Suprapubic skin (tissue), 4 donors: ENCODE results near the gene MYRFL. TPM values are rescaled to one million over a fixed set of nuclear protein-coding genes. Genes with fewer than 3 reads are reported as not detected.

Experiments
- DNase-seq, 2 donors: peaks; one replicate each; pipeline ENCODE4 v3.0.0-alpha.2; 2019; ENCODE audit warnings: low spot score in 2 of 2
- H3K27ac ChIP-seq: fragments of 200-600 bp; sonication (generic); one replicate; pipeline ENCODE4 v1.5.1; 2019
- H3K27me3 ChIP-seq: fragments of 200-600 bp; sonication (generic); one replicate; pipeline ENCODE4 v1.5.1; 2019
- H3K36me3 ChIP-seq: fragments of 200-600 bp; sonication (generic); one replicate; pipeline ENCODE4 v1.5.1; 2019
- H3K4me1 ChIP-seq: fragments of 200-600 bp; sonication (generic); one replicate; pipeline ENCODE4 v1.5.1; 2019
- H3K4me3 ChIP-seq: fragments of 200-600 bp; sonication (generic); one replicate; pipeline ENCODE4 v1.5.1; 2019; ENCODE audit warnings: mild to moderate bottlenecking
- H3K9me3 ChIP-seq: fragments of 200-600 bp; sonication (generic); one replicate; pipeline ENCODE4 v1.5.1; 2019
- EP300 ChIP-seq: sonication (generic); formaldehyde crosslinking; IDR thresholded peaks from one replicate; pipeline ENCODE4 v1.6.1; 2017; ENCODE audit warnings: antibody characterized with exemption
- POLR2A ChIP-seq, 2 donors: fragments of 450-650 bp; IDR thresholded peaks; one replicate each; pipeline ENCODE4 v1.6.1; 2017; ENCODE audit warnings: antibody characterized with exemption in 2 of 2, mild to moderate bottlenecking in 2 of 2, moderate library complexity in 2 of 2
- POLR2AphosphoS5 ChIP-seq, 3 donors: sonication (generic); formaldehyde crosslinking; IDR thresholded peaks; one replicate each; pipeline ENCODE4 v1.6.1; 2017; ENCODE audit warnings: antibody characterized with exemption in 3 of 3
- WGBS: methylation state at CpG from one replicate; pipeline ENCODE4 v1.1.5; 2018; 5-methylcytosine and 5-hydroxymethylcytosine counted together
- total RNA-seq, 4 donors: library from RNA; depleted of rRNA; stranded (reverse); fragments of >200 nt; gene quantifications; one replicate each; pipeline ENCODE4 v1.1.0, GENCODE V29; 2016
- TF ChIP-seq, protein P1 (sequence below), 2 donors: fragments of 200-600 bp in 1 of 2; fragments of 450-650 bp in 1 of 2; sonication (generic) in 1 of 2; IDR thresholded peaks; one replicate each; pipeline ENCODE4 v1.5.1; 2016 to 2019; ENCODE audit warnings: antibody characterized with exemption in 2 of 2, mild to moderate bottlenecking in 1 of 2, moderate library complexity in 1 of 2

Gene MYRFL
- total RNA-seq, 4 donors from 2014 or later, result 1.2 to 3.2 TPM; not detected in 2

DNA sequence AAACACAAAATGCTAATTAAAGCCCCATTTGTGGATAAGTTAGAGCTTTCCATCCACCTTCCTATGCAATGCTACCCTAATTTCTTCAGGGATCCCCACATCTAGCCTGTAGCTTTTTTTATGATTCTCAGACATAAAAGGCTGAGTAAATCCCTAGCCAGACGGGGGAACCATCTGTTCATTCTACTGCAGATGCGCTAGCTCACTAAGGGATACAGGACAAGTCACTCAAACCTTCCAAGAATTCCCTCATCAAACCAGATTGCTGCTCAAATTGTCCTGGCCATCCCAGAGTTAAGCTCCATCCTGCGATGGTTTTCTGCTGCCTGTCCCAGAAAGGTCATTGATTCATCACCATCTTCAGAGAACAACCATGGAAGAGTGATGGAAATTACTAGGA lies 56.7 kb downstream of the MYRFL start:
- Histone ChIP-seq H3K27ac (no peak overlapping the region), H3K4me3 (no peak overlapping the region), H3K27me3 (no peaks in the 10 kb centered on the region), H3K36me3 (no peaks in the 10 kb centered on the region), H3K9me3 (no peaks in the 10 kb centered on the region), H3K4me1 (peaks cover 7% of the 10 kb centered on the region)
- no peak for TF ChIP-seq EP300
- no peak for TF ChIP-seq POLR2AphosphoS5 (IDR thresholded peaks at IDR 0.05)
- TF ChIP-seq POLR2A (IDR thresholded peaks at IDR 0.05), result no peak
- TF ChIP-seq, protein P1, sequence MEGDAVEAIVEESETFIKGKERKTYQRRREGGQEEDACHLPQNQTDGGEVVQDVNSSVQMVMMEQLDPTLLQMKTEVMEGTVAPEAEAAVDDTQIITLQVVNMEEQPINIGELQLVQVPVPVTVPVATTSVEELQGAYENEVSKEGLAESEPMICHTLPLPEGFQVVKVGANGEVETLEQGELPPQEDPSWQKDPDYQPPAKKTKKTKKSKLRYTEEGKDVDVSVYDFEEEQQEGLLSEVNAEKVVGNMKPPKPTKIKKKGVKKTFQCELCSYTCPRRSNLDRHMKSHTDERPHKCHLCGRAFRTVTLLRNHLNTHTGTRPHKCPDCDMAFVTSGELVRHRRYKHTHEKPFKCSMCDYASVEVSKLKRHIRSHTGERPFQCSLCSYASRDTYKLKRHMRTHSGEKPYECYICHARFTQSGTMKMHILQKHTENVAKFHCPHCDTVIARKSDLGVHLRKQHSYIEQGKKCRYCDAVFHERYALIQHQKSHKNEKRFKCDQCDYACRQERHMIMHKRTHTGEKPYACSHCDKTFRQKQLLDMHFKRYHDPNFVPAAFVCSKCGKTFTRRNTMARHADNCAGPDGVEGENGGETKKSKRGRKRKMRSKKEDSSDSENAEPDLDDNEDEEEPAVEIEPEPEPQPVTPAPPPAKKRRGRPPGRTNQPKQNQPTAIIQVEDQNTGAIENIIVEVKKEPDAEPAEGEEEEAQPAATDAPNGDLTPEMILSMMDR (IDR thresholded peaks at IDR 0.05), result no peak
- no peak for DNase-seq
- WGBS, result 94% methylated on average over 3 of the region's 3 CpGs

DNA sequence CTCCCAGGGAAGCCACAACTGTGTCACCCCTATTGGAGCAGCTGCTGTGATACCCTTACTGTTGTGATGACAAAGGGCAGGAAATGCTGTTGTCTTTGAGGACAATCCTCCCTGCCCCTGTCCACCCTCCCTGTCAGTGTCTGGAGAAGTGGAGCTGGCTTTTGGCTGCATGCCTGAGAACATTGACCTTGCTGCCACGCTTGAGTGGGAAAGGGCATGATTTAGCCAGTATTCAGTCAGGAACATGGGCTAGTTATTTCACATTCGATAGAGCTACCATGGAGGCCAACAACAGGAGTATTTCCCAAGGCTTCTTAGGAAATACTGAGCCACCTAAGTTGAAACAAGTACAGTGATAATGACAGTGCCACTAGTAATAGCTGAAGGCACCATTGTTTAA lies 59.4 kb downstream of the MYRFL start:
- no peak overlapping the region for H3K27ac ChIP-seq
- peaks cover 3% of the 10 kb centered on the region for H3K4me1 ChIP-seq
- no peaks in the 10 kb centered on the region for H3K36me3 ChIP-seq
- no peaks in the 10 kb centered on the region for H3K9me3 ChIP-seq
- 96% methylated on average over 2 of the region's 2 CpGs for WGBS
- TF ChIP-seq POLR2A (IDR thresholded peaks at IDR 0.05) (no peak), POLR2AphosphoS5 (IDR thresholded peaks at IDR 0.05) (no peak), EP300 (no peak)
- TF ChIP-seq, protein P1 (IDR thresholded peaks at IDR 0.05), result no peak
- H3K27me3 ChIP-seq, result no peaks in the 10 kb centered on the region
- no peak for DNase-seq
- H3K4me3 ChIP-seq, result no peak overlapping the region

DNA sequence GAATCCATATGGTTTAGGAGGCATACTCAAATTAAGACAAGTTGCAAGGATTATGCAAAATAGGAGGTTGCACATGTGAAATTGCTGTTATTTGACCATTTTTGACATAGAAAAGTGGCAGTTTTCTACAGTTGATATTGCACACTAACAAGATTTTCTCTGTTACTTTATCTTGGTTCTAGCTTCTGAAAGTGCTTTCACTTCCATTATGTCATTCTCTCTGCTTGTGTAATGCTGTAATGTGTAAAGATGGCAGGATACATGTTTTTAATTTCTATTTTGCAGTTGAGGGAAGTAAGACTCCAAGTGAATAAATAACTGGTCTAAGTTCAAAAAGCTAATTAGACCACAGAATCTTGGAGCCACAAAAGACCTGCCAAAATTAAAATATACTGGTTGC lies 60.6 kb downstream of the MYRFL start:
- H3K27me3 ChIP-seq, result no peaks in the 10 kb centered on the region
- DNase-seq, result no peak
- no peaks in the 10 kb centered on the region for H3K36me3 ChIP-seq
- H3K4me1 ChIP-seq, result peaks cover 3% of the 10 kb centered on the region
- H3K9me3 ChIP-seq, result no peaks in the 10 kb centered on the region
- TF ChIP-seq POLR2AphosphoS5 (IDR thresholded peaks at IDR 0.05), result no peak
- TF ChIP-seq, protein P1 (IDR thresholded peaks at IDR 0.05), result no peak
- no peak overlapping the region for H3K4me3 ChIP-seq
- no peak overlapping the region for H3K27ac ChIP-seq

DNA sequence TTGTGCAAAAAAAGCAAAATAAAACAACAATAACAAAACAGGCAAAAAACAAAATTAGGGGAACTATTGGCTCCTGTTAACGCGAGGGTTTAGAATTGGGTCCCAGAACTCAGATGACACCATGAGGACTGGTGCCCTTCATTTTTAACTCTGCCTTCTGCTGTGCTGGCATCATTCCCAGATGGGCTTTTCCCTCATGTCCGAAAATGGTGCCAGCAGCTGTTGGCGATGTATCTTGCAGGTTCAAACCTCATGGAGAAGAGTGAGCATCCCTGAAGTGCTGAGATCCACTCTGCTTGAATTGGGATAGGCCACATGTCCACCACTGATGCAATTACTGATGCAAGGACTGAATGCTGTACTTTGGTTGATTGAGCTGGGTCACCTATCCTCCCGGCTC lies 61.1 kb downstream of the MYRFL start:
- H3K27ac ChIP-seq, result no peak overlapping the region
- no peaks in the 10 kb centered on the region for H3K9me3 ChIP-seq
- no peaks in the 10 kb centered on the region for H3K36me3 ChIP-seq
- no peaks in the 10 kb centered on the region for H3K27me3 ChIP-seq
- no peak overlapping the region for H3K4me3 ChIP-seq
- DNase-seq, result no peak
- peaks cover 6% of the 10 kb centered on the region for H3K4me1 ChIP-seq
- TF ChIP-seq EP300, result no peak
- no peak for TF ChIP-seq POLR2A (IDR thresholded peaks at IDR 0.05)
- no peak for TF ChIP-seq POLR2AphosphoS5 (IDR thresholded peaks at IDR 0.05)
- TF ChIP-seq, protein P1 (IDR thresholded peaks at IDR 0.05), result no peak
- WGBS, result 74% methylated on average over 5 of the region's 5 CpGs

- 100% methylated on average over 2 of the region's 2 CpGs for WGBS
- Histone ChIP-seq H3K36me3 (no peaks in the 10 kb centered on the region), H3K9me3 (no peaks in the 10 kb centered on the region), H3K27me3 (no peaks in the 10 kb centered on the region), H3K4me3 (no peak overlapping the region), H3K27ac (no peak overlapping the region), H3K4me1 (peaks cover 9% of the 10 kb centered on the region)
- no peak for DNase-seq
- no peak for TF ChIP-seq POLR2A (IDR thresholded peaks at IDR 0.05)
- no peak for TF ChIP-seq POLR2AphosphoS5 (IDR thresholded peaks at IDR 0.05)
- TF ChIP-seq EP300, result no peak
- TF ChIP-seq, protein P1 (IDR thresholded peaks at IDR 0.05), result no peak
These were observed 61.7 kb downstream of the MYRFL start for GRCh38 chr12:69886715-69887114.
